Measurements from ENCODE around the gene MGRN1.

Gene MGRN1

GRCh38 chr16:4636196-4636595 lies 11.6 kb downstream of the MGRN1 start:
- TF ChIP-seq ZBTB7A (IDR thresholded peaks at IDR 0.05; ENCODE audit: low read depth) (no peak), CEBPB (IDR thresholded peaks at IDR 0.05) (no peak), RAD21 (IDR thresholded peaks at IDR 0.05; ENCODE audit: low read depth) (no peak), TCF12 (IDR thresholded peaks at IDR 0.05; ENCODE audit: low read depth) (no peak), MAX (IDR thresholded peaks at IDR 0.05) (no peak), CREB1 (IDR thresholded peaks at IDR 0.05; ENCODE audit: low read depth) (no peak), YY1 (IDR thresholded peaks at IDR 0.05; ENCODE audit: low read depth) (no peak)

- no peak for TF ChIP-seq MAX (IDR thresholded peaks at IDR 0.05)
- TF ChIP-seq FOXM1 (IDR thresholded peaks at IDR 0.05; ENCODE audit: borderline replicate concordance, low read depth) = no peak
- no peak for TF ChIP-seq REST (IDR thresholded peaks at IDR 0.05; ENCODE audit: low read depth)
- no peak for TF ChIP-seq RAD21 (IDR thresholded peaks at IDR 0.05; ENCODE audit: low read depth)
- no peak for TF ChIP-seq EGR1 (IDR thresholded peaks at IDR 0.05)
- no peak for TF ChIP-seq NFIC (IDR thresholded peaks at IDR 0.05)
- no peak for TF ChIP-seq TAF1 (IDR thresholded peaks at IDR 0.05; ENCODE audit: low read depth)
- TF ChIP-seq TEAD4 (IDR thresholded peaks at IDR 0.05) = no peak
These were observed 13.0 kb downstream of the MGRN1 start for GRCh38 chr16:4637501-4638166.

- no peak for TF ChIP-seq FOXM1 (IDR thresholded peaks at IDR 0.05; ENCODE audit: borderline replicate concordance, low read depth)
These were observed 15.4 kb downstream of the MGRN1 start for GRCh38 chr16:4639899-4640509.

GRCh38 chr16:4640572-4641305 lies 16.1 kb downstream of the MGRN1 start:
- TF ChIP-seq TAF1 (IDR thresholded peaks at IDR 0.05; ENCODE audit: low read depth) (no peak), REST (IDR thresholded peaks at IDR 0.05; ENCODE audit: low read depth) (no peak), EP300 (IDR thresholded peaks at IDR 0.05; ENCODE audit: borderline replicate concordance) (no peak), CREB1 (IDR thresholded peaks at IDR 0.05; ENCODE audit: low read depth) (no peak), NFIC (IDR thresholded peaks at IDR 0.05) (no peak)

GRCh38 chr16:4641306-4641687 lies 16.7 kb downstream of the MGRN1 start:
- TF ChIP-seq CREB1 (IDR thresholded peaks at IDR 0.05; ENCODE audit: low read depth) (no peak), EP300 (IDR thresholded peaks at IDR 0.05; ENCODE audit: borderline replicate concordance) (no peak), EGR1 (IDR thresholded peaks at IDR 0.05) (no peak), TAF1 (IDR thresholded peaks at IDR 0.05; ENCODE audit: low read depth) (no peak), TEAD4 (IDR thresholded peaks at IDR 0.05) (no peak), FOXM1 (IDR thresholded peaks at IDR 0.05; ENCODE audit: borderline replicate concordance, low read depth) (no peak), TCF12 (IDR thresholded peaks at IDR 0.05; ENCODE audit: low read depth) (no peak), REST (IDR thresholded peaks at IDR 0.05; ENCODE audit: low read depth) (no peak), MAX (IDR thresholded peaks at IDR 0.05) (no peak), USF1 (IDR thresholded peaks at IDR 0.05) (no peak), NFIC (IDR thresholded peaks at IDR 0.05) (no peak), YY1 (IDR thresholded peaks at IDR 0.05; ENCODE audit: low read depth) (no peak), ZBTB7A (IDR thresholded peaks at IDR 0.05; ENCODE audit: low read depth) (no peak), RAD21 (IDR thresholded peaks at IDR 0.05; ENCODE audit: low read depth) (no peak)

Measured in Ishikawa (cell line).